ENCODE results near the gene GATA5.

GATA5 gene

DNA sequence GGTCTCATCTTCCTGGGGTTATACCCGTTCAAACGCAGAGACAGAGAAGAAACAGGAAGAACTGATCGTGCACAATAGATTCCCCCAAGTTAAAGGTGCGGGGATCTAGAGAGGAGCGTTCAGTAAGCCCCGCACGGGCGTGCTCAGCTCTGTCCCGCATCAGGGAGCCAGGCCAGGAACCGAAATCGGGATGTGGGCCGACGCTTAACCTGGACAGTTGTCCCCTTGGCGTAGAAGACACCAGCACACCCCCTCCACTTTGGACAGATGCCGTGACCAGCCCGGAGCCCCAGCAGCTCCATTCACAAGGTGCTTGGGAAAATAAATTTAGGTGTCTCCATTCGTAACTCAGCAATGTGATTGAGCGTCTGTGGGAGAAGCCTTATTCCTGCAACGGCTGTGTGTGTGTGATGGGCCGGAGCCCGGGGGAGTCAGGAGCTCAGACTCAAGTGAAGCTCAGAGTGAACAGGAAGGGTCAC is 24.0 kb upstream of the GATA5 start:
- Histone ChIP-seq H3K27ac (no peak overlapping the region), H3K4me3 (ENCODE audit: low read depth, low read length) (no peak overlapping the region), H3K36me3 (replicated peaks) (no peaks in the 10 kb centered on the region), H3K27me3 (replicated peaks) (peaks cover 2% of the 10 kb centered on the region)
- in situ Hi-C loops (cut with HindIII; ENCODE audit: low pct_ligation_motif_present, low sequenced_read_pairs): no loop called here
- no peak for TF ChIP-seq CTCF (IDR thresholded peaks at IDR 0.05; ENCODE audit: low read depth, low read length, missing control alignments)
- no peak for DNase-seq

GRCh38 chr20:62498874-62499273 is 23.1 kb upstream of the GATA5 start:
- no peak overlapping the region for H3K4me3 ChIP-seq (ENCODE audit: low read depth, low read length)
- in situ Hi-C loops (cut with HindIII; ENCODE audit: low pct_ligation_motif_present, low sequenced_read_pairs): no loop called here
- no peak for DNase-seq
- H3K36me3 ChIP-seq (replicated peaks): no peaks in the 10 kb centered on the region
- TF ChIP-seq CTCF (IDR thresholded peaks at IDR 0.05; ENCODE audit: low read depth, low read length, missing control alignments): no peak
- no peak overlapping the region for H3K27ac ChIP-seq
- H3K27me3 ChIP-seq (replicated peaks): peaks cover 2% of the 10 kb centered on the region

DNA sequence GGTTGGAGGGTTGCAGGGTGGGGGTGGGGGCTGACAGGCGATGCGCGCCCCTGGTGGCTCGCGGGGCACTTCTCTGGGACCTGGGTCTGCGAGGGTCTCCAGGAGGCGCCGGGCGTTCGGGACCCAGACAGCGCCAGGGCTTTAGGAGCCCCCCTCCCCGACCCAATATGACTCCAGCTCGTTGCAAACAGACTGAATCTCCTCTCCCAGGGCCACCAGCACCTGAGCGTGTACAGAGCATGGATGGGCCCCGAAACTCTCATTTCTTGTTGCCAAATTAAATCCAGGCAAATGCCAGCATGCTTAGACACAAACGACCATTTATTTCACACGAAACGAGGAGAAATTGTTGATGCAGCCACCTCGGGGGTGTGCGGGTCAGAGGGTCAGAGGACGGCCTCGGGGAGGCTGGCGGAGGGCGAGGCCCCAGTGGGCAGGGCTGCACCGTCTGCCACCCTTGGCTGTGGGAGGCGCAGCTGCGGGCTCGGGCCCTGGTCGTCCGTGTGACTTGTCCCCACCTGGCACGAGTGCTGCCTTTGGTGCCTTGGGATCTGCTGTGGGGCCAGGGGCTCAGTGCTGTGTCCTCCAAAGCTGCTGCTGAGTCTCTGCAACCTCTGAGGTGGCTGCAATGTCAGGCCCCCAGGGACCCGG is 20.9 kb upstream of the GATA5 start:
- in situ Hi-C loops (cut with HindIII; ENCODE audit: low pct_ligation_motif_present, low sequenced_read_pairs): no loop called here
- TF ChIP-seq CTCF (IDR thresholded peaks at IDR 0.05; ENCODE audit: low read depth, low read length, missing control alignments): peak; percentile 67
- no peaks in the 10 kb centered on the region for H3K36me3 ChIP-seq (replicated peaks)
- H3K27ac ChIP-seq: no peak overlapping the region
- peaks cover 2% of the 10 kb centered on the region for H3K27me3 ChIP-seq (replicated peaks)
- DNase-seq: no peak
- H3K4me3 ChIP-seq (ENCODE audit: low read depth, low read length): no peak overlapping the region

DNA sequence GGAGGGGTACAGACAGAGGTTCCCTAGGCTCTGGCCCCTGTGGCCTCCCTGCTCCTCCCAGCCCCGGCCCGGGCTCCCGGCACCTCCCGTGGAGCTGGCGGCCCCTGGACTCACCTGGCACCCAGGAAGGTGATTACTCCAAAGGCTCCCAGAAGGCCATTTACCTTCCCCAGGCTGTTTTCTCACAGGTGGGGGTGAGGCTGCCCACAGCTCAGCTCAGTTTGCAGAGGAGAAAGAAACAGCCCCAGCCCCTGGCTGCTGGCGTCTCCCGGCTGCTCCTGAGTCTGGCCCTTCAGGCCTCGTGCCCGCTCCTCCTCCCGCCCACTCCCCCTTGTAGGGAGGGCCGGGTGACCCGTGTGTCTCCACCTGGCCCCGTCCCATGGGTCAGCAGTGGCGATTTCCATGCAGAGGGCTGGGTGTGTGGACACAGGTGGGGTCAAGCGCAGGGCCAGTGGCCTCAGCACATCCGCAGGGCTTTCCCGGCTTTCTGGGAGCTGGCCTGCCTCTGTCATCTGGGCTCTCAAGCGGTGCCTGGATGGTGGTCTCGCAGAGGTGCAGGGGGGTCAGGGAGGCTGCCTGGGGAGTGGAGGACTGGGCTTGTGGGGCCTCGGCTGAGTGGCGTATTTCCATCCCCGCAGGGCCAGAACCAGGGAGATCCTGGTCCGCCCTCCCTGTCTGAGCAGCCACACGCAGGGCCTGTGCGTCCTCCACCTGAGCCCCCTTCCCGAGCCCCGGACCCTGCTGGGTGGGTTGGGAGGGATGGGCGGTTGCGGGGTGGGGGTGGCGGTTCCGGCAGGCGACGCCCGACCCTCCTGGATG is 20.2 kb upstream of the GATA5 start:
- H3K36me3 ChIP-seq (replicated peaks): no peaks in the 10 kb centered on the region
- DNase-seq: no peak
- H3K27ac ChIP-seq: no peak overlapping the region
- no peak for TF ChIP-seq CTCF (IDR thresholded peaks at IDR 0.05; ENCODE audit: low read depth, low read length, missing control alignments)
- H3K4me3 ChIP-seq (ENCODE audit: low read depth, low read length): no peak overlapping the region
- H3K27me3 ChIP-seq (replicated peaks): peaks cover 2% of the 10 kb centered on the region
- in situ Hi-C loops (cut with HindIII; ENCODE audit: low pct_ligation_motif_present, low sequenced_read_pairs): no loop called here

DNA sequence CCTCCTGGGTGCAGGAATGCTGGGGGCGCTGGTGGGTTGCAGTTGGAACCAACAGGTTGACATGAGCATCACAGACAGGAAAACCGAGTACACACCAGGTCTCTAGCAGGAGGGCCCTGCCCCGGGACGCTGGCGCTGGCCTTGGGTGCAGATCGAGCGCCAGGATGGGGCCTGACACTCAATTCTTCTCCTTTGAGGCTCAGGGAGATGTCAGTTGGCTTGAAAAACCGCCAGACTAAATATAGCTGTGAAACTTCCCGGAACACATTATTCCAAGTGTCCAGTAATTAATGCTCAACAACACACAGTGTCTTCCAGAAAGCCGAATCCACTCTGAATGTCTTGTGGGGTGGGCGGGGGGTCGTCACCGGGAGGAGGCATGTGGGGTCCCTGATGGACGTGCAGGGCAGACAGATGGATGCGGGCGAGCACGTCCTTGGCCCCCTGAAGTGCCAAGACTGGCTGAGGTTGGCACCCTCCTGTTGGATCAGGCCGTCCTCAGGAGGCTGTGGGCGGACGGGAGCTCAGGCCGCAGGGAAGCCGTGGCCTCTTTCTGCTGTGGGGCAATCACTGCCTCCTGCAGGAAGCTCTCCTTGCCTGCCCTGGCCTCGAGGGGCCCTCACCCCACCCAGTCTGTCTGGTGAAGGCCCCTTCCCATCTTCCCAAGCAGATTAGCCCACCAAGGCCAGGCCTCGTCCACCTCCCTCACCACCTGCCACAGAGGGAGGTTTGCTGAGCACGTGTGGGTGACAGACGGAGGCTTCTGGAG is 19.4 kb upstream of the GATA5 start:
- in situ Hi-C loops (cut with HindIII; ENCODE audit: low pct_ligation_motif_present, low sequenced_read_pairs): no loop called here
- Histone ChIP-seq H3K27me3 (replicated peaks) (peaks cover 2% of the 10 kb centered on the region), H3K36me3 (replicated peaks) (no peaks in the 10 kb centered on the region), H3K27ac (no peak overlapping the region), H3K4me3 (ENCODE audit: low read depth, low read length) (no peak overlapping the region)
- no peak for TF ChIP-seq CTCF (IDR thresholded peaks at IDR 0.05; ENCODE audit: low read depth, low read length, missing control alignments)
- DNase-seq: no peak
